HG02759 (cell line): ENCODE data around the gene EPHX1.

Source experiments
- ATAC-seq: cut with Tn5 transposase; IDR thresholded peaks from one replicate; pipeline ENCODE4 v1.9.1; 2021; ENCODE audit warnings: mild to moderate bottlenecking, moderate library complexity; ENCODE audit not compliant: unreplicated experiment

EPHX1 gene

DNA sequence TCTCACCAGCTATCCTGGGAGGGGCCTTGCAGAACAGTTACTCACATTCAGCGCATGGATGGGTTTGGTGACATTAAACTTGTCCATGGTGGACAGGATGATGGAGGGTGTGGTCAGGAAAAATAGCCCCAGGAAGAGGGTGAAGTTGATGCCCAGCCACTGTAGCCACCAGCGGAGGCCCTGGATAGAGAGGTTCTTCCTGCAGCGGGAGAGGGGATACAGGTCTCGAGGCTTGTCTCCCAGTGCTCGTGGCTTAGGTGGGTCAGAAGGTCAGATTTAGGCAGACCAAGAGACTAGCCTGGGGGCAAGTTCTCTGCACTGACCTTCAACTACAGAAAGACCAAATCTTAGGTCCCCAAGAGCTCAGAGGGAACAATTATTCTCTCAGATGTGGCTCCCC is 49.2 kb downstream of the EPHX1 start:
- no peak for ATAC-seq

DNA sequence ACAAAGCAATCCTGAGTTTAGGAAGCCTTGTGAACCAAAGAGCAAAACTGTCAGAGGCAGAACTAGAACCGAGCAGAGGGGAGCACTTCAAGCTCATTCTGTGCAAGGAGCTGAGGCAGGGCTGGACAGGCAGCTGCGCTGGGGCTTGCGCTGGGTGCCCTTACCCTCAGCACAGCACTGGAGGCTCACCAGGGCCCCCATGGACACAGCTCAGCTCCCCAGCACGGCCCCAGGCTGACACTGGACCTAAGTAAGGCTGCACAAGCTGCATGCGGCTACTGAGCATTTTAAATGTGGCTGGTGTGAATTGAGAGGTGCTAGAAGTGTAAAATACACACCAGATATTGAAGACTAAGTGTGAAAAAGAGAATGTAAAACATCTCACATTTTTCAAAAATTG is 50.2 kb downstream of the EPHX1 start:
- no peak for ATAC-seq

DNA sequence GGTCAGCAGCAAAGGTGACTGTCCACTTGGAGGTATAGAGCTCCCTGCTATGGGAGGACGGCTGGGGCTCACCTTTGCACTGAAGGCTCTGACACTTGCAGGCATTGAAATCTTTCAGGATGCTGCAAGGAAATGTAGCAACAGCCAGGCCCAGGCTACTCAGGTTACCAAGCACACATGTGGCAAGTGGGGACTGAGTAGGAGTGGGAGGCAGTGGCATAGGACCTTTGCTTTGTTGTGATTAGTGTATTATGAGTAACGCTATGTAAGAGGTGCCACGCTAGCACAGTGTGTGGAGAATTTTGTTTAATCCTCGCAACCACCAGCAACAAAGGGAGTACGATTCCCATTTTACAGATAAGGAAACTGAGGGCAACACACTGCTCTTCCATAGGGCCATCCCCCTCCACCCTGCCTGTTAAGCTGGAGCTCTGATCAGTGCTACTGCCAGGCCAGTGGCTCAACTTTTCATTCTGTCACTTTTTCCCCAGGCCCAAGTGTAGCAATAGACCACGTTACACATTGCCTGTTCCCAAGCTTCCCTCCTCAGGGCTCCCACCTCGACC is 51.0 kb downstream of the EPHX1 start:
- no peak for ATAC-seq

DNA sequence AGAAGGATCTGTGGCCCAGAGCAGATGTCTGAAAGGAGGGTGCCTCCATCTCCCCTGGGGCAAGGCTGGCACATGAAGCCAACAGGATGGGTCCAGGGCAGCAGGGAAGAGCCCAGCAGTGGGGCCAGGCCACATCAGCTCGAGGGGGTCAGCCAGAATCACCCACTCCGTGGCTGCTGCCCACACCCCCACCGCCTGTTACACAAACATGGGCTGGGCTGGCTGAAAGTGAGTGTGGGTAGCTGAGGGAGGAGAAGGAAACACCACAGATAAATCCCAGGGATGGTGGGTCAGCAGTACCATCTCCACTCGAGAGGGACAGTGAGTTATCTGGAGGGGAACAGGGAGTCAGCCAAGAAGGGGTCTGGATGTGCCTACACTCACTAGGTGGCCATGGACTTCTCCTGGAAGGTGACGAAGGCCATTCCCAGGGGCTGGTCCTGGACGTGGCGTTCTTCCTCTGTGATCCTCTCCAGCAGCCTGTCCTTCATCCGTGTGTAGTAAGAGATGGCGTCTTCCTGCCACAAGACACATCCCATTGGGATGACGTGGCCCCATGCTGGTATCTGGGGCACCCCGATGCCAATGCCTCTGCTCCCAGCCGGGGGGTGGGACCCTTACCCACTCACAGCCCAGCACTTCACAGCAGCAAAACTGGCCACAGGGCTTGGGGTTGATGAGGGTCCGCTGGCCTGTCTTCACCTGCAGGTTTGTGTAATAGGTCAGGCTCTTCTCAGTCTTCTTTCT is 52.1 kb downstream of the EPHX1 start:
- ATAC-seq = no peak

DNA sequence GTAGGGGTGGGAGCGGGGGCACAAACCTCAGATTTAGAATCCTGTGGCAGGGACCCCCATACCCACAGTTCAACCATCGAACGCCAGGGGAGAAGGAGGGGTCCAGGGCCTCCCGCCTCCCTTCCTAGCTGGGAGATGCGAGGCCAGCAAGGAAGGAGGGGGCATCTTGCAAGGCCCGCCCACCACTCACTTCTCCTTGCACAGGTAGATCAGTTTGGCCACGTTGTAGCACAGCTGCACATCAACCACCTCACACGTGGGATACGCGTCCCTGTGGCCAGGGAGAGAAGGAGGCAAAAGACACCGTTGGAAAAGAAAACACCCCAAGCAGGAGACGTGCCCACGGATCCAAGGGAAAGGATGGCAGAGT is 52.6 kb downstream of the EPHX1 start:
- no peak for ATAC-seq

DNA sequence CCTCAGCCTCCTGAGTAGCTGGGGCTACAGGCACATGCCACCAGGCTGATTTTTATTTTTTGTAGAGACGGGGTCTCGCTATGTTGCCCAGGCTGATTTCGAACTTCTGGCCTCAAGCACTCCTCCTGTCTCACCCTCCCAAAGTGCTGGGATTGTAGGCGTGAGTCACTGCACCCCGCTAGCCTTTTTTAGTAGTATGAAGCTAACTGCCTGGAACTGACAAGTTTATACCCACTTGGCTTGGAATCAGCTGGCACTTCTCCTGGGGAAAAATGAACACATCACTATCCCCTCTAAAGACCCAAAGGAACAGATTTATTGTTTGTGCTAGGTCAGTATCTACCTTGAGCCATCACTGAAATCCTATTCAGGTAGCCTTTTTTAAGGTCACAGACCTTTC is 53.2 kb downstream of the EPHX1 start:
- ATAC-seq = no peak

DNA sequence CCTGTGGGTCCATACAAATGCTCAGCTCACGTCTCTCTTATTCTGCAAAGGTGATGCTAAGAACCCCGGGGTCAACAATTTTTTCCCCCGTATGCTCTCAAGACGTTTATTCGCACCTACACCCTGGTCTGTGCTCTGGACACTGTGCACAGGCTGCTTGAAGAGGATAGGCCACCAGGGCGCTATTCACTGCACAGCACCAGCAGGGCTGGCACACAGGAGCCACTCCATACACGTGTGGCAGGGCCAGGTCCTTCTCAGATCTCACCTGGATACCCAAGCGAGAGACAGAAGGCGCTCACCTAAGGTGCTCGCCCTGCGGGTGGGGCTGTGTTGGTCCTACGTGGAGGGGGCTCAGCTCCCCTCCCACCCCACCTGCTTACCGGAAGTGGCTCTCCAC is 55.6 kb downstream of the EPHX1 start:
- peak; percentile 7 for ATAC-seq

DNA sequence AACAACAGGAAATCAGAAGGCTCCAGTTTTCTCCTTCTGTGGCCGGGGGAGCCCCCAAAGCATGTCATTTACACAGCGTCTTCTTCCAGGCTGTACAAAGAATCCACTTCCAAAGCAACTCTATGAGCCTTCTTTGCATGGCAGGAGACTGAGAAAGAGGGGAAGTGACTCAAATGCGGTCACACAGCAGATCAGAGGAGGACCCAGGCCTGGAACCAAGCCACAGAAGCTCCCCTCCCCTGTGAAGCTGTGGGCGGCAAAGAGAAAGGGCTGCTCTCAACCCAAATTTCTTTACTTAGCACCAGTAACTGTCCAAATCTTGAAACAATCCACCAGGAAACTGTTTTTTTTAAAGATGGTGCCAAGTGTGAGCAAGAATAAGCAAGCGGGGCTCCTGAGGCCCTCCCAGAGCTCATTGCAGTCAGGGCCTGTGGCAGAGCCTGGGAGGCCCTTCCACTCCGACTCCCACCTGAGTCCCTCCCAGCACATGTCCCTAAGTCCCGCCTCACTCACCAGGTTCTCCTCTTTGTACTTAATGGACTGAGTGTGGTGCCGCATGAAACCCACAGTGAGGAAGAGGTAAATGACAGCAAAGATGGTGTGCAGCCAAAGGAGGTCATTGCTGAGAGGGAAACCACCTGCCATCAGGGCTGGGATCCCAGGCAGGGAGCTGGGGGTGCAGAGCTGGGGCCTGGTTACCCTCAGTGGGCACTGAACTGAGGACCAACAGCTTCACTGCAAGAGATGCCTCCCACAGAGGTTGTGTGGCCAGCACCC is 56.3 kb downstream of the EPHX1 start:
- peak; percentile 73 for ATAC-seq

DNA sequence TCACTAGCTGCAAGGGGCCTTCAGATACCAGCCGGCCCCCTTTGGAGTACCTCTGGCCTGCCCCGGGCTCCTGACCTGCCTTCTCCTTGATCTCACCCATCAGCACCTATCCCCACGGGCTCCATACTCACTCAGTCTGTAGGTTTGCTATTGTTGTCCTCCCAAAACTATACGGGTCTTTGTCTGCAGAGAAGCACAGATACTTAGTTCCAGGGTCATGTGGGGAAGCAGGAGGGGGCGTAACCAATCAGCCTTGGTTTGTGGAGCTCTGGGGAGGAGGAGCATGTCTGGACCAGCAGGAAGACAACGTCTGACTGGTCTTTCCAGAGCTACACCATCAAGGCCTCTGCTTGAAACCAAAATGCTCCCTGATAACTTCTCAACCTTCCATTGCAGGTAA is 57.1 kb downstream of the EPHX1 start:
- ATAC-seq = no peak

DNA sequence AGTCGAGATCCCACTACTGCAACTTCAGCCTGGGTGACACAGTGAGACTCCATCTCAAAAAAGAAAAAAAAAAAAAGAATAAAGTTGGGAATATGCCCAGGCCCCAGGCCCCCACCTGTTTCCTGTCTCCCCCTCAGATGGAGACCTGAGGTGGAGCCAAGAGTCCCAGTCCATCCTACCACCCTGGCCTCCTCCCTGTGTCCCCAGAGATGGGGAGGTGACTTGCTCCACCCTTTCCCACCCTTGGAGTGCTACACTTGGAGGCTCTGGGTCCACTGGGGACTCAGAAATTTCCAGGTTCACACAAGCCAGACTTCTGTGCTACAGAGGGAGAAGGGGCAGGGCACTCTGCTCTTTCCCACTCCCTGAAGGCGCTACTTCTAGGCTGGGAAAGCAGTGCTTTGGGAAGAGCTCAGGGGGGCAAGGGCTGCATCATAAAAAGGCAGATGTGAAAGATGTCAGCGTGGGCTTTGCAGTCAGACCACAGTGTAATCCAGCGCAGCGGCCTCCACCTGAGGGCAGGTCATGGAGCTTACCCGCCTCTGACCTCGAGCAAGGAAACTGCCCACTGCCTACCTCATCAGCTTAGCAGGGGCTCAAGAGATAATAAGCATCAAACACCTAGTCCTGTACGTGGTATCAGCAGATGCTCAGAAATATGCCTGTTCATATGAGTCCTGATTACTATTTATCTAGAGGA is 58.9 kb downstream of the EPHX1 start:
- no peak for ATAC-seq

DNA sequence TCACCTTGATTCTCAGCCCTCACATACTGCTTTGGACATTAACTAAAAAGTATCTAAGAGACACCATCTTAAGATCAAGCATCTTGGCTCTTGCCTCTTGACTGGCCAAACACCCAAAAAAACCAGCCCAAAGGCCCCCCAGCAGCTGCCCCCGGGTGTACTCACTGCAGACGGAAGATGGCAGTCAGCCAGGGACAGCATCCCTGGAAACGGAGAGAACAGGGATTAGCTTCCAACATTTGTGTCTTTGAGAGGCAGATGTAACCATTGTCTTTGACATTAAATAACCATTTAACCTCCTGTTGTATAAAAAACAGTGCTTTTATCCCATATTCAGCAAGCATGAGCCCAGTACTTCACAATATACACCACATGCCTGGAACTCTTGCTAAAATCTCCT is 61.0 kb downstream of the EPHX1 start:
- ATAC-seq = no peak

DNA sequence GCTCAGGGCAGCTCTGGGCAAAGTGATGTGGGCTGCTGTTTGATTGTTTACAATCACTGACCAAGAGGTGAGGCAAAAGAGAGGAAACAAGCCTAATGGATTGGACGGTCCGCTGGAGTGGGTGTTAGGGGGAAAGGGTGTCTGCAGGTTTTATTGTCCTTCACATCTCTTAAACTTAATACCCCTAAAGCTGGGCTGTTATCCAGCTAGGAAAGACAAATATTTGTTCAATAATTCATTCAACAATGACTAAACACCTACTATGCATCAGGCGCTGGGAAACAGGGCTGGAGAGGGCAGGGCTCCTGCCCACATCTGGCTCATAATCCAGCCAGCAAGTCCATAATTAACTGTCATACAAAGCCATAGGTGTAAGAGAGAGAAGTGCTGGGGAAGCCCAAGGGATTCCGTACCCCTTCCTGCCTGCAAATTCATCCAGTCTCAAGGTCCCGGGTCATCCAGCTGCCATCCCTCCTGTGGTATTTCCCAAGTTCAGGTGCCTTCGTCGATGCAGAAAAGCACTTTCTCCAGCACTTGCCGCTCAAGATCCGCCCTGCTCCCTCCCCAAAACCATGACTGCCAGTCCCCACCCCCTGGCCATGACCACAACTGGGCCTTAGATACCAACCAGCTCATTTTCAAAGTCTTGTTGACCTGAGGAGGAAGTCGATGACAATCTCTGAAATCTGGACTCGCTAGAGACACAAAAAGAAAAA is 61.6 kb downstream of the EPHX1 start:
- ATAC-seq = no peak

DNA sequence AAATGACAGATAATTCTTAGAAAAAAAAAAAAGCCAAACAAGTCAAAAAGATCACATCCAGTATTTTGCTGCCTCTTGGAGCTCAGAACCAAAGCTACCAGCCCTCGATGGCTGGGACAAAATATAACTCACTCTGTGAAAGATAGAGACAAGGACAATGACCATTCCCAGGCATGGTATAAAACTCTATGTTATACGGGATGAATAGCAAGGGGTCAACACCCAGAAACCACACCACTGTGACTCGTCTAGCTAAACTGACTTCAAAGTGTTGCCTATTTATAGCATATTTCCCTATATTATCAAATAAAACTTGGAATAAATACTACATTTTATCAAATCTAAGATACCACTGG is 62.1 kb downstream of the EPHX1 start:
- no peak for ATAC-seq

DNA sequence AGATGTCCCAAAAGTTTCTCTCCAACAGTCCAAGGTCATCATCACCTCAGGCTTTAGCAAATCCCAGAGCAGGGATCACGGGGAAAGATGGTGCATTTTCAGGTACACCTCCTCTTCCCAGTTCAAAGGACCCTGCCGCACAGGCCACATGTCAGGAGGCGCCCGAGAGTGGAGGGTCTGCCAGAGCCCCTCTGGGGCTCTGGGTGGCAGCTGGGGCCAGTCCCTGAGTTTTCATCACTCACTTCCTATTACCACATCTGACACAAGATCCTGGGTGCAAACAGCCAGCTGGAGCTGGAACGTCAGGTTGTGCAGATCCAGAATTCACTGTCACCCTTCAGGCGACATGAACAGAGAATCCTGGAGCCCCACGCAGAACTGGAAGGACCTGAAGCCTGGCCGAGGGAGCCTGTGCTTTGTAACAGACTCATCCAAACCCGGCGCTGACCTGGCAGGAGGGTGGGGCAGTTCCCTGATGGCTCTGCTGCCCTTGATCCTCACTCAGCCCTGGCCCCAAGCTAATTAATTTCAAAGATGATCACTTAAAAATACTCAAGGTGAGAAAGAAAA is 63.4 kb downstream of the EPHX1 start:
- no peak for ATAC-seq

DNA sequence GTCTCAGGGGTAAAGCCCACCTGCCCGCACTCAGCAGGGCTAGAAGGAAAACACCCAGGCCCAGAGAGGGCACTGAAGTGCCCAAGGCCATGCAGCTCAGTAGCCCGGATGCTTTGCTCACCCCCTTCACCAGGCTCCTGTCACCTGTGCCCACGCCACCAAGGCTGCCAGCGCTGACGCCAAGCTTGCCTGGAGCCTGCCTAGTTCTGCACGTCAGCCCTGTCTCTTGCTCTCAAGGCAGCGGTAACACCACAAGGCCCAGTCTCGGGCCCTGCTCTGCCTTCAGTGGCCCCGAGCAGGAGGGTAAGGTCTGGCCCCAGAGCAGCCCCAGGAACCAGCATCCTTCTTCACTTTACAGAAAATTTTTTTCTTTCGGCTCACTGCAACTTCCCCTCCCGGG is 64.5 kb downstream of the EPHX1 start:
- ATAC-seq = no peak

DNA sequence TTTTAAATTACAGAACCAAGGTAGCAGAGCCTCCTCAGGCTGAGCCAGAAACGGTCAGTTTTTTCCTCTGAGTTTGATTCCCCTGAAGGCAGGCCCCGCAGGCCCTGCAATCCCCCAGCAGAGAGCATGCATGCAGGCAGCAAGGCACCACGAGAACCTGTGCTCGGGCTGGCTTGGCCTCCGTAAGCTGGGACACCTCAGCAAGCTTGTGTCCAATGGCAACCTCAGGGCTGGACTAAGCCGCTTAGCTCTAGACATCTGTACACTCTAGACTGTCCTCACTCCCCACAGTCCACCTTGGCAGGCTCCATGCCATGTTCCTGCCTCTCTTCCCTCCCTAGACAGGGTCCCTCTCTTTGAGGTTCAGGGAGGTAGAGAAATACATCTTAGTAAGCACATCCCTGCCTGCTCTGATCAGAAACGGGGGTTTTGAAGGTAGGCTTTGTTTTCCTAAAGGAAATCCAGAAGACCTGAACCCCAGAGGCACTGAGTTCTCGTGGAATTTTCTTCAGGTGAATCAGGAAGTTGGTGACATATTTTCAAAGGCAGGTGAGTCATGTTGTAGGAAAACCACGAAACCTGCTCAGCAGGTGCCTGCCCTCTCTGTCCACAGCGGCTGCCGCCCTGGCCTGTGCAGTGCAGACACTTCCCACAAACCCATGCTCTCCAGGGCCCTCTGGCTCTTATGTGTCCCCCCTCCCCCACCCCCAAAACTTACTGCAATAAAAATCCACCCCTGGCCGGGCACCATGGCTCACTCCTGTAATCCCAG is 65.3 kb downstream of the EPHX1 start:
- no peak for ATAC-seq

DNA sequence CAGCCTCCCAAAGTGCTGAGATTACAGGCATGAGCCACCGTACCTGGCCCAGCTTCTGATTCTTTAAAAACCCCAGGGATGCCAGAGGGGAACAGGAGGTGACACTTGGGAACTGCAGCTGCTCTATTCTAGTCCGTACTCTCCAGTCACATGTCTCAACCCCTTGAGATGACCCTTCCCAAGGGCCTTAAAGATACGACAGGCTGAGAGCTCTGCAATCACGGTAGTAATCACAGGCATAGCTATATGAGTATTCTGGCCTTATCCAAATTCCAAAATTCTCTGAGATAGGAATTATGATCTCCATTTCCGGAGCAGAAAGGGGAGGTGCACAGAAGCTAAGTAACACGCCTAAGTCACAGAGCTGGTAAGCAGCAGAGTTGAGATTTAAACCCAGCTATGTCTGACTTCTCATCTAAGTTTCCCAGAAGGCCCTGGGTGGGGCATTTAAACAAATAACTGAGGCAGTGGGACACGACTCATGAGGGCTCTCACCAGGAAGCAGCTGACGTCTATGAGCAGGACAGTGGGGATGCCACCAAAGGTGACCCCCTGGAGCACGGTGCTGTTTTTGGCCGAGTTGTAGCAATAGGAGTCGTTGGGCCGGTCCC is 67.1 kb downstream of the EPHX1 start:
- ATAC-seq = no peak

DNA sequence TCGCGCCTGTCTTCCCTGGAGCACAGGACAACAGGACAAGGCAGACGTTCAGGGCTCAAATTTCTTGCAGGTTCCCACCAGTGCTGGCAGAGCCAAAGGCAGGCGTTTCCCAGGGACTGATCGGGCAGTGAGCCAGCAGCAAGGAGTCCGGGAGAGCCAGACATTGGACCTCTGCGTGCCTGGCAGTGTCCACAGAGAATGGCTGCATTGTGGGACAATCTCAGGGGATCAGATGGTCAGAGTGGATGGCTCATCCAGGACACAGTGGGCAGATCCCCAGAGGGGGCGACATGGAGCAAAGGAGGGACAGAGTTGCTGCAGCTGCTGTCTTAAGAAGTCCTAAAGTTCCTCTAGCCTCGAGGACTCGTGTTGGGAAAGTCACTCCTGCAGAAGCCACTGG is 67.7 kb downstream of the EPHX1 start:
- ATAC-seq = no peak

DNA sequence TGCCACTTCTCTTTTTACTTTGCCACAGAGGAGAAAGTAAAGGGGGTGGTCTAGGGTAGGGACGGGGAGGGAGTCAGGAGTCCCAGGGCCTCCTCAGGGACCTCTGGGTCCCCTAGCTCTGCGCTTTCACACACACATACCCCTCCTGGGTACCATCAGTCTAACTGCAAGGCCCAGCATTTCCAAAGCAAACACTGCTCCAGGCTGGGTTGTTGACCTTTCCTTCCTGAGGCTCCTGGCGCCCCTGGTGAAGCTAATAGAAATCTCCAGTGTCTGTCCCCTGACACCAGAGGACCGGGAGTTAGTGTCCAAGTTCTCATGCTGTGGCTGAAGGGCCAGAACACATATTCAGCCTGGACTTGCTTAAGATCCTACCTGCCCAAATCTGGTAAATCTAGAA is 68.4 kb downstream of the EPHX1 start:
- no peak for ATAC-seq
